Measurements from ENCODE around the gene TRIM3.

DNA sequence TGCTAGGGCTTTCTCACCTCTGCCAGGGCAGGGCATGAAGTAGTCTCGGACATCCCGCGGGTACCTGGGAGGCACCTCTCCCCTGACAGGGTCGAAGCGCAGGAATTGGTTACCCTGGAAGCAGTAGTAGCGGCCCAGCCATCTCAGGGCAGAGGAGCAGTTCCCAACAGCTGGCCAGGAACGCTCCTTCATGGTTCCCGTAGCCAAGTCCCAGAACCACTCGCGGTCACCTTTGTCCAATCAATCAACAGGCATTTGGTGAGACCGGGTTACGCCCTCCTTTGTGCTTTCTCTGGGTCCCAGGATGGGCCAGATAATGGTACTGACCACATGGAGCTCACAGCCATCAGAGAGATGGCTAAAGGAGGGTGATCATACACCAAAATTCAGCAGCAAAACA, 36.3 kb downstream of the TRIM3 start:
- TF ChIP-seq, protein P1, sequence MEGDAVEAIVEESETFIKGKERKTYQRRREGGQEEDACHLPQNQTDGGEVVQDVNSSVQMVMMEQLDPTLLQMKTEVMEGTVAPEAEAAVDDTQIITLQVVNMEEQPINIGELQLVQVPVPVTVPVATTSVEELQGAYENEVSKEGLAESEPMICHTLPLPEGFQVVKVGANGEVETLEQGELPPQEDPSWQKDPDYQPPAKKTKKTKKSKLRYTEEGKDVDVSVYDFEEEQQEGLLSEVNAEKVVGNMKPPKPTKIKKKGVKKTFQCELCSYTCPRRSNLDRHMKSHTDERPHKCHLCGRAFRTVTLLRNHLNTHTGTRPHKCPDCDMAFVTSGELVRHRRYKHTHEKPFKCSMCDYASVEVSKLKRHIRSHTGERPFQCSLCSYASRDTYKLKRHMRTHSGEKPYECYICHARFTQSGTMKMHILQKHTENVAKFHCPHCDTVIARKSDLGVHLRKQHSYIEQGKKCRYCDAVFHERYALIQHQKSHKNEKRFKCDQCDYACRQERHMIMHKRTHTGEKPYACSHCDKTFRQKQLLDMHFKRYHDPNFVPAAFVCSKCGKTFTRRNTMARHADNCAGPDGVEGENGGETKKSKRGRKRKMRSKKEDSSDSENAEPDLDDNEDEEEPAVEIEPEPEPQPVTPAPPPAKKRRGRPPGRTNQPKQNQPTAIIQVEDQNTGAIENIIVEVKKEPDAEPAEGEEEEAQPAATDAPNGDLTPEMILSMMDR (IDR thresholded peaks at IDR 0.05) = no peak
- TF ChIP-seq POLR2A (IDR thresholded peaks at IDR 0.05) (no peak), EP300 (IDR thresholded peaks at IDR 0.05) (no peak)
